ENCODE measurements around the gene ACTRT2.

The ACTRT2 gene

DNA sequence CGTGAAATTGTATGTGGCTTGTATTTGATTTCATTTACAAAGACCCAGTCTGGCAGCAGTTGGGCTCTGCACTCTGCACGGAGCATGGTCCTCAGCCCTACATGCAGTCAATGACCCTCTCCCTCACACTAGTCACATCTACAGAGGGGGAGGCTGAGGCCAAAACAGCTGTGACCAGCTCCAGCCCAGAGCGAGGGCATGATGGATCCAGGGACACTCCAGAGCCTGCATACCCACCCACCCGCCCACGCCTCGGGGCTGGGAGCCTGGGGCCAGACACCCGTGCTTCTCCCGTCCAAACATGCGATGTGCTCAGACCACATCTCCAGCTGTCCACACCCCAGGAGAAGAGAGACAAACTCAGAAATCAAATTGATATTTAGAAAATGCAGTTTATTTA, 33.8 kb downstream of the ACTRT2 start:
- DNase-seq = no peak

DNA sequence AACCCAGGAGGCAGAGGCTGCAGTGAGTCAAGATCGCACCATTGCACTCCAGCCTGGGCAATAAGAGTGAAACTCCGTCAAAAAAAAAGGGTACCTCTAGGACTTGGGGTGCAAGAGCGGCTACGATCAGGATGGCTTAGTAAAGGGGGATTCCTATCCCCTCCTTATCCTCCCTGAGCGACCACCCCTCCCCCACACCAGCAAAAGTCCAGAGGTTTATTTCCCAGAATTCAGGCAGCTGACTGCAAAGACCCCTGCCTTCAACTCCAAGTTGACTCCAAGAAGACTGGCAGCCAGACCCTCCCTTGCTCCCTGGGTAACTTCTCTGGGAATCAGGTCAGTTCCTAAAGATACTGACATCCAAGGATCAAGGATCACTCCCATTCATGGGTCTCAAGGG, 35.4 kb downstream of the ACTRT2 start:
- no peak for DNase-seq

DNA sequence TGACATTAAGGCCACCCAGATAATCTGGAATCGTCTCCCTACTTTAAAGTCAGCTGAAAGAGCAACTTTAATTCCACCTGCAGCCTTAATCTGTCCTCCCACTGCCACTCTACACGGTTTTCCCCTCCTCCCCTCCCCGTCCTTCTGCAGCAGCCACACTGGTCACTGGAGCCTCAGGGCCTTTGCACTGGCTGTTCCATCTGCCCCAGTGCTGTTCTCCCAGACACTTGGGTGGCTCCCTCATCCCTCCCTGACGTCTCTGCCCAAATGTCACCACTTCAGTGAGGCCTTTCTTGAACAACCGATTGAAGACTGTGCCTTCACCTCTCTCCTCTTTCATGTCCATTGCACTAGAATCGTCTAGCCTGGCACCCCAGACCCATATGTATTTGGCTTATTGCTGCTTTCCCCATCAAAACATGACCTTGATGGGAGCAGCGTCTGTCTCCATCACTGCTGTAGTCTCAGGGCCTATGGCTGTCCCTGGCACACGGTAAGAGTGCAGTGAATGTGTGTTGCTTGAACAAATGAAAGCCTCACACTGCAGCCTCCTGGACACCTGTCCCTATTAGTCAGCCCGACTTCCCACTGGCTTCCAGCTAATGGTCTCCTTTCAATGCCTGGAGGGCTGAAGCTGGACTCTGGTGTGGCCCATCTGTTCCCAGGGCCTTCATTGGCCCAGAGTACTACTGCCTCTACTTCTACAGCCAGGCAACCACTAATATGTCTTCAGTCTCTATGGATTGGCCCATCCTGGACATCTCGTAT, 37.2 kb downstream of the ACTRT2 start:
- DNase-seq = no peak

DNA sequence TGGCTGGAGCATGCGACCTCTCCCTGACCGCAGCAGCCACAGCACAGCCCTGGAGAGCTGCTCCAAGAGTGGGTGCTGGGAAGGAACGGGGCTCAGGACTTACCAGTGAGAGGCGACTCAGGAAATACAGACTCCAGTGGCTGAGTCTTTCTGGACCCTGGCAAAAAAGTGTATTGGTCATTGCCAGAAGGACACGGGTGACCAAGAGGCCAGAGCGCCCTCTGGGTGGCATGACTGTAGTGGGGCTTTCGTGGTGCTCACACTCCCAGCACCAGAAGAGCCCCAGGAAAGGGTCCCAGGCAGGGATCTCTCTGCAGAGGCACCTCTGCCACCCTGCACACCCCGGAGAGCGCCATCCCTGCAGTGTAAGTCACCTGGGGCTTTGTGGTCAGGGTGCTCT, 38.9 kb downstream of the ACTRT2 start:
- no peak for DNase-seq

DNA sequence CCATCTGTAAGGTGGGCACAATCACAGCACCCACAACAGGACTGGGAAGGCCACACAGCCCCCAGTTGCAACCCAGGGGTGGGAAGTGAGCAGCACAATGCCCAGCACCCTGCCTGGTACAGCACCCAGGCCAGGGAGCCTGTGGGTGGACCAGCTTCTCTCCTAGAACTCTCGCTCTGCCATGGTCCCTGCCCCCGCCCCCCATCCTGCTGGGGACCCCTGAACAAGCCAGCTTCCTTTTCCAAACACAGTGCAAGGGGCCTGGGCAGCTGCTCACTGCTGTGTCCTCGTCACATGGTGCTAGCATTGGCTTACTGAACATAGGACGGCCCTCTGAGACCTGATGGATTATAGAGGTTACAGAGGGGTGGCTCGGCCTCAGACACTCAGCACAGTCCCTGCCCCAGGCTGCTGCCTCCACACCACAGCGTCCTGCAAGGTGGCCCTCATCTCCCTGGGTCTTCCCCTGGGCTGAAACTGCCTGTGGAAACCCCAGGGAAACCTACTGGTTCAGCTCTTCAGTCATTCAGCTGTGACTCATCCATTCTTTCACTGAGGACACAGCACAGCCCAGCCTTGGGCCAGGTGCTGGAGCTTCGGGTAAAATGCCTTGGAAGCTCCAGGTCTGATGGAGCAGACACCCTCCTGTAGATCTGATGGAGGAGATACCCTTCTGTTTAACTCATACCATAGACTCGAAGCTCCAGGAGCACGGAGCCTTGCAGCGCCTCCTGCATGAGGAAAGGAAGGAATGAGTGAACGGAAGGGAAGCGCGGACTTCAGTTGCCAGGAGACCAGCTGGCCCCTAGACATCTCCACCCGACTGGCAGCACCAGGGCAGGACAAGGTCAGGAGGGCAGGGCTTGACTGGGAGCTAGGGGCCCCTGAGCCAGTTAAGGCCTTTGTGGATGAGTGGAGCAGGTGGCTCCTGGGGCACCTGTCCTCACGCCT, 39.6 kb downstream of the ACTRT2 start:
- DNase-seq = no peak

DNA sequence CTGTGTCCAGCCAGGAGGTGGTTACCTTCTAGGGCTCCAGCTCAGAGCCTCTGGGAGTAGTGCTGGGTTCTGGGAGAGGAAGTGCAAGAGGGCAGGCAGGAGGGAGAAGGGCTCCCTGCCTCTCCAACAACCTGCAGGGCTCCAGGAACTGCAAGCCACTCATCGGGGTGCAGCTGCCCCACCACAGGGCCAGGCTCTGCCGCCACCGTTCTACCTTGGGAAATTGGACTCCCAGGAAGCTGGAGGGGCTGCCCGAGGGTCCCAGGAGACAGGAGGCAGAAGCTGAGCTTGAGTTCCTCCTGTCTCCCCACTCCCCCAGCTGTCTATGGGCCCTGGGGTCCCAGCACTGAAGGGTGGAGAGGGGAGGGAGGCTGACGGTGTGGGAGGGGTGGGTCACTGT, 40.3 kb downstream of the ACTRT2 start:
- DNase-seq = no peak

DNA sequence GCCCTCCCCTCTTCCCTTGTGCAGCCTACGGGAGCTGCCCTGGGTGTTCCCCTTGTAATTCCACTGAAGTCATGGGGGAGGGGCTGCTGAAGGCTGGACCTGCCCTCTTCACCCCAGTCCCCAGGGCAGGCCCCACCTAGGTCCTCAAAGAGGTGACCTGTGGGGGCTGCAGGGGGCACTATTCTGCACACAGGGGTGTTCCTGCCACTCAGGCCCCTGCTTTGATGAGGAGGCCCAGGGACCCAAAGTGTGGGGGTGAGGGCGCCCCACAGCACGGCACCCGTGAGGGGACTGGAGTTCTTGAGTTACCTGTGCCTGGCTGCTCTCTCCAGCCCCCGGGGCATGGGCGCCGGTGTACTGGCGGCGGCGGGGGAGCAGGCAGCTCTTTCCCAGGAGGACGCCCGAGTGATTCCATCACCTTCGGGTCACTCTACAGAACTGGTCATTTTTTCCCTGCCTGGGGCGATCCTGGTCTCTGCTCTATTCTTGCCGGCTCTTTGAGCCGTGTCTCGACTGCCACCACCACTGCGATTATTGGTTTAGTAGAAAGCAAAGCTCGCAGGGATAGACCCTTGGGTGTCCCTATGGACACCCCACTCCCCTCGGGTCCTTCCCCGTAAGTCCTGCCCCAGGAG, 40.8 kb downstream of the ACTRT2 start:
- DNase-seq = no peak

DNA sequence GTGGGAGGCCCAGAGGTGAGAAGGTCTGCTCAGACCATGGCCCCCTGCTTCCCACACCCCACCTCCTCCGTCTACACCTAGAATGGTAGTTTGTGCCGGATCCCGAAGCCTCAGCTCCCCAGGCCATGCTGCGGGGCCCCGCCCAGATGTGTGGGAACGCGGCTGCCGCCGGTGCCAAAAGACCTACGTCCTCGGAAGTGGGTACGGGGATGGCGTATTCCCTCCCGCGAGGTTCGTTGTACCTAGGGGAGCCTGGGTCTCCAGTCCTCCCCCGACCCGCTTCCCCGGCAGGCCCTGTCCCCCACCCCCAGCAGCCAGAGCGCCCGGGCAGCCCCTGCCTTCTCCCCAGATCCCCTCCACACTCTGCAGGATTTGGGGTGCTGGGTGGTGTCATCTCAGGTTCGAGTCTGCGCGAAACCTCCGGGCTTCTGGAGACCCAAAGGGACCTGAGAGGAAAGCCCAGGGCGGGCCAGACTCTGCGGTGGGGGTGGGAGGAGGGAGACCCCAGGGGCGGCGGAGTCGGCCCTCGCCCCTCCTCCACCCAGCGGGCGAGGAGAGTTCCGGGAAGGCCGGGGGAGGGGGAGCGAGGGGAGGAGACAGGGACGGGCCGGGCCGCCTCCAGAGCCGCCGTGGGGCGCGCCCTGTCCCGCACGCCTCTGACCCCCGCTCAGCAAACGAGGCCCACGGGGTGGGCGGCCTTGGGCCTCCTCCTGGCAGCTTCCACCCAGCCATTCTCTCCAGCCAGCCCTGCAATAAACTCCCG, 41.5 kb downstream of the ACTRT2 start:
- no peak for DNase-seq

DNA sequence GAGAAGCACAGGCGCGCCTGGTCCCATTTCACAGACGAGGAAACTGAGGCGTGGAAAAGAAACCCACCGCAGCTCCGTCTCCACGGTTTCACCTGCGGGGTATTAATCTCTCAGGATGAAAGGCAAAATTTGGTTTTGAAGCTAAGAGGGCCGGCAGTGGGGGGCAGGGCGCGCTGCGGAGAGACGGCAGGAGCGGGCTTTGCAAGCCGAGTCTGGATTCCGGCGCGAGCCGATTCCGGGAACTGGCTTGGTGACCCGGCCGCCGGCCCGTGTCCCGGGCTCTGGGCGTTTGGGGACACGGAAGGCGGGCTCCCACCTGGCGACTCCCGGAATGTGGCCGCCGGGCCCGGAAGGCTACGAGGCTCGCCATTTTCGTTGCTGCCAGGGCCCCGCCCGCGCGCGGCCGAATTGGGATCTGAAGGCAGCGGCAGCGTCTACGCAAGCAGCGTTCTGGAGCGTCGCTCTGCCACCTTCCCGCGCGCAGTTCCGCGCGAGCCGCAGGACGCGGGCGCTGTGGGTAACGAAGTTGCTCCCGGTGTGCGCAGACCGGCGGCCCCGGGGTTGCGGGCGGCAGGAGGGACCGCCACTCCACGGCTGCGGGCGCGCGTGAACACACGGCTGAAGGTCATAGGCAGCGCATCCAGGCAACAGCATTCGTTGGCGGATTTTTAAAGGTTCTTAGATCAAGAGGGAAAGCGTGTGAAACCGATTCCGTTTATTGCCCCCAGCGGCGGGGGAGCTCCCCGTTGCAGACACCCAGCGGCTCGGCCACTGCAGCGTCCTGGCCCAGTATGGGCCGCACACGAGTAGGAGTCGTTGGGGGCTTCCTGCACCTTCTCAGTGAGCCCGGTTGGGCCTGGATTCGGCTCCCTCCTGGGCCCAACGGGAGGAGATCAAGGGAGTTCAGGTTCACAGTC, 42.4 kb downstream of the ACTRT2 start:
- no peak for DNase-seq

DNA sequence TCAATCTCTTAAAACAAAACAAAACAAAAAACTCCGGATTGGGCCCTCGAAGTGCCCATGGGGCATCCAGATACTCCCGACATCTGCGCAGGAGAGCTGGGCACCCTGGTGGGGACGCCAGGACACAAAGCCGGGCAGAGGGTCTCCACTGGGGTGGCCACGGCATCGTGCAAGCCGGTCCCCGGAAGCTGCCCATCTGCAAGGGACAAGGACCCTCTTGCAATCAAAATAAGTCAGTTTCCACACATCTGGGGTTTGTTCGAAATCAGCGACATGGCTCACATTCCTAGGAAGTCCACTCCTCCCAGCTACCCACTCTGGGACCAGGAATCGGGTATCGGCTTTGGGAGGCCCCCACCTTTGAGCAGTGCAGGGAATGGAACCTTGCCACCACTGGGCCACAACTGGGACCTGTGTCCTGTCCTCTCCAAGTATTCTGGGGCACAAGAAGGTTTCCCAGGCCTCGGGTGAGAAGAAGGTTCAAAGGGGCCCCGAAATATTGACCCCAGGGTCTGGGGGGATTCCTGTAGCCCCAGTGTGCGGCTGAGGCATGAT, 43.1 kb downstream of the ACTRT2 start:
- DNase-seq = no peak

DNA sequence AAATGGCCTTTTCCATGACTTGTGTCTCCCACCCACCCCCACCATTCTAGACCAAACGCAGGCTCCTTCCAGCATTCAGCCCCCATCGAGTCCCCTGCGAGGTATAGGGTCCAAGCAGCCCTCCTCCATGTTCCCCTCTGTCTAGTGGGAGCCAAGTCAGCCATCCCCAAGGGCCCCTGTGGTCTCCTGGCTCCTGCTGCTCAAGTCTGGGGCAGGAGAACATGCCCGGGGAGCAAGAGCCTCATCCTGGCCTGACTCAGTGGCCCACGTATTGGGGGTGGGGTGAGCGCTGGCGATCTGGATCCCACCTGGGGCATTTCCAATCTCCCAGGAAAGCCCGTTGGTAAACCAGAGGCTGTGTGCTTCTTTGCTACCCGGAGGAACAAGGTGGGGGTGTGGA, 43.6 kb downstream of the ACTRT2 start:
- DNase-seq = no peak

DNA sequence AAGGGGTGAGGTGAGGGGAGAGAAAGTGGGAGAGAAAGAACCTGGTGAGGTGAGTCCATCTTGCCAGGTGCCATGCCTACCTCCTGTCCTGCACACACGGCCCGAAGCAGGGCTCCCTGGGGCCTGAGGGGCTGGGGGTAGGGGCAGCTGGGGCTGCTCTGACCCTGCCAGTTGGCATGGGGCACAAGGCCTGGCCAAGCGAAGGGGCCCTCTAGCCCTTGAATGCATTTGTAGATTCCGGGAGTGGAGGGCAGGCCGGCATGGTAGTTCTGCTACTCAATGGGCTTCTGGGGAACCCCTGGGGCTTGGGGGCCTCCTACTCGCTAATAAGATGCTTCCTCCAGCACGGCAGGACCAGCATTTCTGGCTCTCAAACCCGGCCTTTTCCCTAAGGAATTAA, 44.1 kb downstream of the ACTRT2 start:
- DNase-seq = no peak

DNA sequence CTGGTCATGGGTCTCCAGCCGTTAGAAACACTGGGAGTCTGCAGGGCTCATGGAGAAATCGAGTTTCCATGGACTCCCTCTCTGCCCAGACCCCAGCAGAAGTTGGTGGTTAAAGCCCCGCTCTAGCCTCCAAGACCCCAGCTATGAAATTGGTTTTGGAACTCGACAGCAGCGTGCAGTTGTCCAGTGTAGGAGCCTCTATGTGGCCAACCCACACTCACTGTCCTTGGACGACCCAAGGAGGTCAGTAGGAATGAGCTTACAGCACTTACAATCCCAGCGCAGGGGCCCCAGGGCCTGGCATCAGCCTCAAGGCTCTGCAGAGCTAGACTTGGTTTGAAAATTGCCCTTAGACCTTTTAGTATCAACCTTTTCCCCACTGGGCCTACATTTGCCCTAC, 44.5 kb downstream of the ACTRT2 start:
- DNase-seq = no peak

DNA sequence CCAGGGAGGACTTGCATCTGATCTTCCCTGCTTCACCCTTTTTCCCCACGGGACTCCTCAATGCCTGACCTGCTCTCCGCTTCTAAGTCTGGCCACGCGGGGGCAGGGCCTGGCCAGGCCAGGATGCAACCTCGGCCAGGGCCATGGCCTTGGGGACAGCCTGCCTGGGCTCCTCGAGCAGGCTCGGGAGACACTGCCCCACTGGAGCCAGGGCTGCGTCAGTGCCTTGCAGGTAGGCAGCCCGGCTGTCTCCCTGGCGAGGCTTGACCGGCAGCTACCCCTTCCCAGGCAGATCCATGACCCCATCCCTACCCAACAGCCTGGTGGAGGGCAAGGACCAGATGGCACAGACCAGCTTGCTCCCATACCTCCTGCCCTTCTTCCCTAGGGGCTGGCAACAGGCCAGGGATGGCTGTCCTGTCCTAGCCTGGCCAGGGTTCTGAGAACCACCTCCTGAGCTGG, 45.0 kb downstream of the ACTRT2 start:
- no peak for DNase-seq

DNA sequence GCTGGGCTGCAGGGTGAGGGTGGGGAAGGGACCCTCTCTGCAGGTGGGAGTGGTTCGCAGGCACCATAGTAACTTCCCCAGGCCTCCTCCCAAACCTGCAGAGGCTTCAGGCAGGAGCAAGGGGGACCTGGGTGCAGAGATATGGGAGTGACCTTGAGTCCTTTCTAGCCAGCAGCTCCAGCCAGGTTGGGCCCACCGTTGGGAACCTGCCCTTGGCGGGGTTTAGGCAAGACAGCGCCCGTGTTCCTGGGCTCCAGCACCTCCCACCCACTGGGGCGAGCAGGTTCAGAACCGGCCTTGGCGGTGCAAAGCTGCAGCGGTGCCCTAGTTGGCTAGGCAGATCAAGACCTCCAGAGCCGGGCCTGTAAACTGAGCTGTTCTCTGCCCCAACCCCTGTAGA, 45.6 kb downstream of the ACTRT2 start:
- no peak for DNase-seq

DNA sequence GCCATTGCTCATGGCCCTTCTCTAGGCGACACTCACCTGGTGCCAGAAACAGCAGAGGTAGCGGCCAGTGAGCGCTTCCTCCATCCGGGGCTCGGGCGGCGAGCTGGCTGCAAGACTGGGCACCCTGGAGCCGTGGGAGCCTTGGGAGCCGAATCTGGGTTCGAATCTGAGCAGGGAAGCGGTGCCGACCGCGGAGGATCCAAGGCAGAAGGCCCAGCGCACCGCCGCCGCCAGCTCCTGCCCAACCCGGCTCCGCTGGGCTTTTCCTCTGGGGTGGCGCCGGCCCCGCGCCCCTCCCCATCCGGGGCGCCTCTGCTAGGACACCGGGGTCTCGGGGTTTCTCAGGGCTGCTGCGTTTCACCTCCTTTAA, 46.0 kb downstream of the ACTRT2 start:
- no peak for DNase-seq

DNA sequence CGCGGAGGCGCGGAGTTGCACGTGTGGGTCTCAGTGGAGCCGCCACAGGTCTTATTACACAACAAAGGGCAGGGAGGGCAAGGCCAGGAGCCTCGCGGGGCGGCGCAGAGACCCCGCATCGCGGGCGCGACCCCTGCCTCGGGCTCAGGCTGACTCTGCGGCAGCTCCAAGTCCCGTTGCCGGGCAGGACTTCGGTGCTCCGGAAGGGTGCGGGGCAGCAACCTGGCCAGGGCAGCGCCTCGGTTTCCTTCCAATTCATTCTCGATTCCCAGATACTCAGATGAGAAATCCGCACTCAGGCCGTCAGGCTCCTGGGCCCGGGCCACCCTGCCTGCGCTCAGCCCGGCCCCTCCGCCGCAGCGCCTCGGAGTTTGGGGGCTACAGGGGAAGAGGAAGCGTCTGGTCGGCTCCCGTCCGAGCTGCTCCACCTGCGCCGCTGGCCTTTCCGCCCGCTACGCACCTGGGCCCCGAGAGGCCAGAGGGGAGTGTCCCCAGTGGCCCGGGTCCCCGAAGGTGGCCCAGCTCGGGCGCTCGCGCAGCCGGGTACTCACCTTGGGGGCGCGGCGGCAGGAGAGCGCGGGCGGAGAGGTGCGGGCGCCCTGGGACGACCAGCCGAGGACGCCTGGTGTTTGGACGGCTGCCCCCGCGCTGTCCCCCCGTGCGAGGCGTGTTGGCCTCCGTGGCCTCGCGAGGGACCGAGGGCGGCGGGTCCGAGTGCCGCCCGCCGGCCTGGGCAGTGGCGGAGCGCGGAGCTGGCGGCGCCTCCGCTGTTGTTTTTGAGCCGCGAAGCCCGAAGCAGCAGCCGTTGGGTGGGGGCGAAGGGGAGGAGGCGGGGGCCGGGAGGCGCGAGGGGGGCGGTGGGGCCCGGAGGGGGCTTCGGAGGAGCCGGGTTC, 46.6 kb downstream of the ACTRT2 start:
- no peak for DNase-seq

DNA sequence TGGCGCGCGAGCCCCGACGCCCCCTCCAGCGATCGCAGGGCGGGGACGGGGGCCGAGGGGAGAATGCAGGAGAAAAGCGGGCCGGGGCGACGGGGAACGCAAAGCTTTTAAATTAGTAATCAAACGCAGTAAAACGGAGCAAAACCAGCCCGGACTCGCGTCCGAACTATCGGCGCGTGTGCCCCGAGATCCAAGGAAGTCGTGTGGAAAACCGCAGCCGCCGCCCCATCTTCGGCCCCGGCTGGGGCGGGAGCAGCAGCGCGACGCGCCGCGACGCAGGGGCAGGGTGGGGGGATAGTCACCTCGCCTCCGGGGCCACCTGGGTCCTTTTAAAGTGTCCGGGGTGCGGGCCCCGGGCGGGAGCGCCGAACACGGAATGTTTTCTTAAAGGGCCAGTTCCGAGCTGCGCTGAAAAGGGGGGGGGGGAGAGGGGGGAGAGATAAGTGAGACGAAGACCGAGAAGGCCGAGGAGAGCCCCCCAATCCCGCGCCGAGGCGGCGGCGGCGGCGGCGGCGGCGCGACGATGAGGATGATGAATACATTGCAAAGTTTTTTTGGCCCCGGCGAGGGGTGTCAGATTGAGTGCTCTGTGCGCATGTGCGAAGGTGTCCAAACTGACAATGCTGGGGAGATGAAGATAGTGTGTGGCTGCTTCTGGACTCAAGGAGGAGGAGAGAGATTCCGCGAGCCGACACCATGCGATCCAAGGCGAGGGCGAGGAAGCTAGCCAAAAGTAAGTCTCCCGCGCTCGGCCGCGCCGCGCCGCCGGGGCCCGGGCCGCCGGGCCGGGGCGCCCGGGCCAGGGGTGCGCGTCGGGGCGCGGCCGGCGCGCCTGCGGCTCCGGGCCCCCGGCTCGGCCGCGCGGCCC, 47.5 kb downstream of the ACTRT2 start, which contains the start of gene PRDM16:
TSS of gene PRDM16 (plus strand) at position 640 of the 868 bp plus-strand sequence. CDS start at position 697, 57 bp downstream.
- no peak for DNase-seq

Data from stimulated activated naive CD4-positive, alpha-beta T cell treated with Interleukin-2 at 50 U/mL for 16 hours (primary cell).